Spleen (tissue), 7 donors: Measurements from ENCODE around the gene SPATS2.

ENCODE experiments used
- CTCF ChIP-seq, 11 experiments: fragments of 200-600 bp in 7 of 11; fragments of 450-650 bp in 4 of 11; sonication (generic) in 4 of 11; IDR thresholded peaks in 8 of 11; conservative IDR thresholded peaks in 3 of 11; 1 replicate in 7 of 11; 2 replicates in 4 of 11; pipeline versions ENCODE4 v1.4.0 to v1.8.0; 2016 to 2021; ENCODE audit warnings: antibody characterized with exemption in 11 of 11, inconsistent platforms in 4 of 11, mild to moderate bottlenecking in 1 of 11
- POLR2A ChIP-seq, 3 donors: fragments of 450-650 bp; IDR thresholded peaks; one replicate each; pipeline ENCODE4 v1.5.1; 2017; ENCODE audit warnings: antibody characterized with exemption in 3 of 3, mild to moderate bottlenecking in 1 of 3
- donor health status: DM: no; HTN: no; CAD: no; lungs with moderate emphysema.
- donor health status: DM: no; HTN: no; CAD: no.
- donor health status: DM: no; HTN: no; CAD: no.

GRCh38 chr12:49554266-49554665 is 187.0 kb downstream of the SPATS2 start:
- TF ChIP-seq CTCF (IDR thresholded peaks at IDR 0.05 in 8 of 11, conservative IDR thresholded peaks at IDR 0.05 in 3 of 11) (no peak), POLR2A (IDR thresholded peaks at IDR 0.05) (no peak)
